AG10803 (cell line): ENCODE data around the gene A4GNT.

Experiments used
- DNase-seq: peaks from one replicate; pipeline ENCODE4 v3.0.0; 2010; ENCODE audit warnings: low read depth
- H3K4me3 ChIP-seq: 2 replicates; pipeline ENCODE4 v1.5.1; 2011; ENCODE audit warnings: mild to moderate bottlenecking, low read length, control low read depth
- CTCF ChIP-seq: conservative IDR thresholded peaks from 2 replicates; pipeline ENCODE4 v1.5.1; 2011; ENCODE audit warnings: mild to moderate bottlenecking, low read length, control low read depth, inconsistent platforms

Gene A4GNT

GRCh38 chr3:138079901-138080300 lies 52.3 kb downstream of the A4GNT start:
- no peak for DNase-seq
- no peak for TF ChIP-seq CTCF
- H3K4me3 ChIP-seq = no peak overlapping the region

- TF ChIP-seq CTCF = no peak
These were observed 53.3 kb downstream of the A4GNT start for GRCh38 chr3:138078901-138079344.

GRCh38 chr3:138078096-138078495 lies 54.1 kb downstream of the A4GNT start:
- peak; percentile 23 for DNase-seq
- no peak overlapping the region for H3K4me3 ChIP-seq
- no peak for TF ChIP-seq CTCF

More at GRCh38 chr3:138078901-138079344, 53.3 kb downstream of the A4GNT start:
- DNase-seq = peak; percentile 96
- H3K4me3 ChIP-seq = no peak overlapping the region
